ENCODE measurements around the gene MARK3.
A peak's percentile ranks its signal among the peaks of the same experiment; 100 is the strongest.

Gene MARK3

DNA sequence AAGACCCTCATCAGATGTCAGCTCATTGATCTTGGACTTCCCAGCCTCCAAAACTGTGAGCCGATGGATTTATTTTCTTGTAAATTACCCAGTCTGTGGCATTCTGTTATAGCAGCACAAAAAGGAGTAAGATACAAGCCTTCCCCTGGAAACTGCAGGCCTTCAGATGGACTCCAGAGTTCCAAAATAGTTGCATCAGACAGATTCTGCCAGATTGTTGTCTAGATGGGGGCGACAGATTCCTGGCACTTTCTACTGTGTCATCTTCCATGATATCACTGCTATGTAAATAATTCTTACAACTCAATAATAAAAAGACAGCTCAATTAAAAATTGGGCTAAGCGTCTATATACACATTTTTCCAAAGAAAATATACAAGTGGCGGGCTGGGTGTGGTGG lies 17.2 kb upstream of the MARK3 start:
- no peak for ATAC-seq

DNA sequence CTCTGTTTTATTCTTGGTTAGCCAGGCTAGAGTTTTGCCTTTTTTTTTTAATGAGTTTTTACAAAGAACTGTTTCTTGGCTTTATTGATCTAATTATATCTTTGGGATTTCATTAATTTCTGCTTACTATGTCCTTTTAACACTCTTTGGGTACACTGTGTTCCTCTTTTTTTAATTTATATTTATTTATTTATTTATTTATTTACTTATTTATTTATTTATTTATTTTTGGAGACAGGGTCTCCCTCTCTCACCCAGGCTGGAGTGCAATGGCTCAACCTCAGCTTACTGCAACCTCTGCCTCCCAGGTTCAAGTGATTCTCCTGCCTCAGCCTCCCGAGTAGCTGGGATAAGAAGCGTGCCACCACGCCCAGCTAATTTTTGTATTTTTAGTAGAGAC lies 15.1 kb upstream of the MARK3 start:
- ATAC-seq: no peak

DNA sequence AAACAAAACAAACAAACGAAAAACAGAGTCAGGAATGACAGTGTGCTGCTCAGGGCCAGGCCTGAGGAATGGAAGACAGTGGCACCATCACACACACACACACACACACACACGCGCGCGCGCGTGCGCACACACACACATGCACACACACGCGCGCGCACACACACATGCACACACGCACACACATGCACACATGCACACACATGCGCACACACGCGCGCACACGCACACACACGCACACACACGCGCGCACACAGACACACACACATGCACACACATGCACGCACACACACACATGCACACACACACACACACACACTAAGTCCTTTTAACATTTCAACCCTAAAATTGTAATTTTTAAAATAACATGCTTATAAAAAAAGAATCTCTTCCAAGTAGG lies 13.2 kb upstream of the MARK3 start:
- no peak for ATAC-seq

DNA sequence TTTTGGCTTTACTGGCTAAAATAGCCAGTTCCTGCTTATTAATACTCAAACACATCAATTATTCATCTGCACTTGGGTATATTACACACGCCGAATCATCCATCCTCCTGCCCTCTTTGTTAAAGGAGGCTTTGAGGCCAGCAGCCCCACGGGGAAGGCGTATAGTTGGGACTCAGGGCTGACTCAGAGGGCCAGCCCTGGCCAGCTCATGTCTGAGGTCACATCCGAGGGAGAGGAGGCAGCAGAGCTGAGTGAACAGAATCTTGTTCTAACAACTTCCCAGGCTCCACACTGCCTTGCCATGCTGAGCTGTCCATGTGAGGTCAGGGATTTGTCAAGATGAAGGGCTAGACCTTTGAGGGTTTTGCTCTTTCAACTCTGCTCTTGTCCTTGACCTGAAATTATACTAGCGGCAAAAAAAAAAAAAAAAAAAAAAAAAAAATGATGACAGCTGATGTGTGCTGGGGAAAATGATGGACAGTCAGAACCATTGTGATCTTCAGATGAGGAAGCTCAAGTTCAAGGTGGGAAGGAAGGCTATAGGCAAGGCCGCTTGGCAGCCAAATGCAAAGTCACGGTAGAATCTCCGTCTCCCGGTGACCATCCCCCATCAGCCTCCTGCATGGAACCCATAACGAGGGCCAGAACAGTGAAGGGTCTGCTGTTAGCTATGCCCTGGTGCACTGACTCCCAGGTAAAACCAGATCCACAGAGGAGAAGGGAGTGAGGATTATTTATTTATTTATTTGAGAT lies 12.5 kb upstream of the MARK3 start:
- ATAC-seq: peak; percentile 91 to 95

DNA sequence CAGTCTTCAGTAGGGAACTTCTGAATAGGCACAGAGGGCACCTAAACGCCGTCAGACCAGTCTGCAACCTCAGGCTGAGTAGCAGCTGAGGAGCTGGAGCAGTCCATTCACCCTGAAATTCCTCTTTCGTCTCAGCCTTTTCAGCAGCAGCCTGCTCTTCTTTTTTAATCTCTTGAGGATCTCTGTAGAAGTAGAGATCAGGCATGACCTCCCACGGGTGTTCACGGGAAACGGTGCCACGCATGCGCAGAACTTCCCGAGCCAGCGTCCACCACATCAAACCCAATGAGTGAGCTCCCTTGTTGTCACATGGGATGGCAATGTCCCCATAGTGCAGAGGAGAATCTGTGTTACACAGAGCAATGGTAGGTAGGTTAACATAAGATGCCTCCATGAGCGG lies 11.1 kb upstream of the MARK3 start:
- no peak for ATAC-seq

DNA sequence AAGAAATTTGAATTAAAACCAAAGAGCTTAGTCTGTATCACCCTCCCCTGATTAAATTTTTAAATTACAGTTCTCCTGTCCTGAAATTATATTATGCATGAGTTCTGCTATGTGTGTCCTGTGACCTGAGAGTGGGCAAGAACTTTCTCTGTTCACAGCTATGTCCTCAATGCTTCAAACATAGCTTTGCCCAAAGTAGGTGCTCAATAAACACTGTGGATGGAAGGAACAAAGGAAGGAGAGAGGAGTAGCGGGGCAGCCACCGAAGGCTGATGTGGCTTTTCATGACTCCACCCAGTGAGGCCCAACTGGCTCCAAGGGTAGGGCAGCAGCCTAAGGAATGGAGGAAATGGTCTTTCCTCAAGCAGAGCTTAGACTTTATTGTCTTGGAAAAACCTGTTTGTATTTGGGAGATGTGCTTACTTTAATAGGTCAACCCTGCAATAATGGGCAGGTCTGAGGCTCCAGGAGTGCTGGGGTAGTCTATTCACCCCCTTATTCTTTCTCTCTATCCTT lies 7.6 kb upstream of the MARK3 start:
- ATAC-seq: no peak

DNA sequence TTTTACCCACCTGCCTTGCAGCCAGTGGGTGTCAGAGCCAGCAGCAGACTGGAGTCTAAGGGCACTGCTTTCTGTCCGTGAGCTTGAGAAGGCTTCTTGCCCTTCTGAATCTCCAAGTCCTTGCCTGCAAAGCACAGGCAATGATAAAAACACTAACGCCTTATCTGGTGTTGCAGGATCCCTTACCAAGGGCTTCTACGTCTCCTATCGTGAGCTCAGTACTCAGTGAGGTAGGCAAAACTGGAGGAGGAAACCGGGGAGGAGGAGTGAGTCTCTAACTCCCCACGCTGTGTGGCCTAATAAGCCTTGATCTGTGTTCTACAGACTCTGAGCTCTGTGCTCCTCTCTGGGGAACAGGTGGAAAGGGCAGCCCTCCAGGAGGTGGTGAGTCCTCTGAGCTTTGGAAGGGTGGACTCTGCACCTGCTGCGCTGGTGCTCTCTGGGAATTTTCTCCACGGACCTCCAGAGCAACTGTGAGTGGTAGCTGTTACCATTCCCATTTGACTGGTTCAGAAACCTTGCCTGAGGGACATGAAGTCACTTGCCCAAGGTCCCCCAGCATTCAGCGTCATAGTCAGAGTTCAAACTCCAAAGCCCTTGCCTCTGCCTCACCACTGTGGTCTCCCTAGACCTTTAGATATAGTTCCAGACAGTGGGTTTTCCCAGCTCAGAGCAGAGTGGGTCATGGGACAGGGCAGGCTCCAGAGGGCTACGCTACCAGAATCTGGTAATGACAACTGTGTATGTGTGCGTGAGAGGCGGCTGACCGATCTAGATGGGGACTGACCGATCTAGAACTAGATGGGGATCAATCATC lies 7.0 kb upstream of the MARK3 start:
- no peak for ATAC-seq

DNA sequence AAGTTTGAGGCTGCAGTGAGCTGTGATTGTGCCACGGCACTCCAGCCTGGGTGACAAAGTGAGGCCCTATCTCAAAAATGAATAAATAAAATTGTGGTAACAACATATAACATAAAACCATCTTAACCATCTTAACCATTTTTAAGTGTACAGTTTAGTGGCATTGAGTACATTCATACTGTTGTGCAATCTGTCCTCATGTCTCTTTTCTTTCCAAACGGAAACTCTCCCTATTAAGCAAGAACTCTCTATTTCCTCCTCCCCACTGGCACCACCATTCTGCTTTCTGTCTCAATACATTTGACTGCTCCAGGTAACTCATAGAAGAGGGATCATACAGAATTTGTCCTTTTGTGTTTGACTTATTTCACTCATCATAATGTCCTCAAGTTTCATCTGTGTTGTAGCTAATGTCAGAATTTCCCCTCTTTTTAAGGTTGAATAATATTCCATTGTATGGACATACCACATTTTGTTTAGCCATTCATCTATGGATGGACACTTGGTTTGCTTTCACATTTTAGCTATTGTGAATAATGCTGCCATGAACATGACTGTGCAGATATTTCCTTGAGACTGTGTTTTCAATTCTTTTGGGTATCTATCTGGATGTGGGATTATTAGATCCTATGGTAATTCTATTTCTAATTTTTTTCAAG lies 4.4 kb upstream of the MARK3 start:
- ATAC-seq: no peak

DNA sequence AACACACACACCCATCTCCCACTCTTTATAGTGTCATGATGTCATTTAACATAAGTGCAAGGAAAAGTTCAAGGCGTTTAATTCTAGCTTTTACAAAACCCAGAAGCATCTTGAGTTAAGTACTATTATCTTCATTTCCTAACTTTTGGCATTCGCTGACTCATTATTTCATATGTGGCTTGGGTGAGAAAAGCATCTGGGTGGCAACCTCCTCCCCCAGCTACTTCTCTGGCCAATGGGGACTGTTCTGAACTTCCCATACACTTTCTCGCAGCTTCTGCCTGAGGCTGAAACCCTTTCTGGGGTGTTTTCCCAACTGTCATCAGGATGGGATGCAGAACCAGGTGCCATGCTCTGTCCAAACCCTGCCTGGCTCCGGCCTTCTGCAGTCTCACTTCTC lies 2.8 kb upstream of the MARK3 start:
- ATAC-seq: no peak

DNA sequence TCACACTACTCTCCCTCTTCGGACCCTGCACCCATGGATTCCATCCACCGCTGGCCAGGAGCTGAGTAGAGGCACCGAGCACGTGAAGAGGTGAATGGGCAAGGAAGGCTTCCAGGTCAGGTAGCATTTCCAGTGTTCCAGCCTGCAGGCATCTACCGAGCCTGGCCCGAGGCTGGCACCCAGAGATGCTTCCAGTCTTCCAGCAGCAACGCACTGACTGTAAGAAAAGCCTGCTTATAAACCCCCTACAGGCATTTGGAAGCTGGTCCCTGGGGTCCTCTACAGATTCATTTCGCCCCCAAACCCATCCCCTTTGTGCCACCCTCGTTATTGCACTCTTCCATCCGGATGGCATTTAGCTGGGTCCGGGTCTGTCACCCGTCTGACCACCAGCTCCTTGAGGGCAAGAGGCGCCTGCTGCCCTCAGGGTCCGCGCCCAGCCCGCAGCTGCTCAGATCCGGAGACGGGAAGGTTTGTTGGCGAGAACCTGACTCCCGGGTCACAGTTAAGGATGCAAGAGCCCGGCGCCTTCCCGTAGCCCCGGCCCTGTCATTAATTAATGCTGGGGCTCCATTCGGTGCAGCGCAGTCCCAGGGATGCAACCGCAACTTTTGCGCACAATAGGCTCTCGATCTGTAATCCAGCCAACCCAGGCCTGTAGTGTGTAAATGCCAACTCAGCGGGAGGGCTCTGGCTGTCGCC lies 614 bp upstream of the MARK3 start:
- no peak for ATAC-seq

DNA sequence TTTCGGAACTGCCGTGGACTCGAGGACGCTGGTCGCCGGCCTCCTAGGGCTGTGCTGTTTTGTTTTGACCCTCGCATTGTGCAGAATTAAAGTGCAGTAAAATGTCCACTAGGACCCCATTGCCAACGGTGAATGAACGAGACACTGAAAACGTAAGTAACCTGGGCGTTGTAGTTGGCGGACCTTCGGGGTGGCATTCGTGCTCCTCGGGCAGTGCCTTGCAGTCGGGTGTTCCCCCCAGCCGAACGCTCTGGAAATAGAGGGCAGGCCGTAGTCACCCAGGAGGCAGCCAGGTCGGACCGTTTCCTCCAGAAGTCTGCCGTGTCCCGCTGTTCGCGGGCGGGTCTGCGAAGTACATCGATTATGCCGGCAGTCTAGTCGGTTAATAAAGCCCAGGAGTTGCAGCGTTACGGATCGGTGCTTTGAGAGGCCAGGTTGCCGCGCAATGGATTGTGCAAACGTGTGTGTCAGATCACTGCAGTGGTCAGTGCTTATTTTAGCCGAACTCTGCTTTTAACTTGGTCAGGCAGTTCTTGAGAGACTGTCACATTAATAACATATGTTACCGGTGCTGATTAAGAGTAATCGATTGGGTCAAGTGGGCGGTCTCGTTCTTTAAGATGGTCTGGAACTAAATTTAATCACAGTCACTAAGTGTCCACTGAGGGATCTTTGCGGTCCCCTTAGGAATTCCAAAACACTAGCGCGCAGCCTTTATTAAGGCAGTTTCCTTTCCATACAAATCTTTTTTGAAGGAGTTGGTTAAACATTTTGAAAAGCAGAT lies 906 bp downstream of the MARK3 start:
- no peak for ATAC-seq

DNA sequence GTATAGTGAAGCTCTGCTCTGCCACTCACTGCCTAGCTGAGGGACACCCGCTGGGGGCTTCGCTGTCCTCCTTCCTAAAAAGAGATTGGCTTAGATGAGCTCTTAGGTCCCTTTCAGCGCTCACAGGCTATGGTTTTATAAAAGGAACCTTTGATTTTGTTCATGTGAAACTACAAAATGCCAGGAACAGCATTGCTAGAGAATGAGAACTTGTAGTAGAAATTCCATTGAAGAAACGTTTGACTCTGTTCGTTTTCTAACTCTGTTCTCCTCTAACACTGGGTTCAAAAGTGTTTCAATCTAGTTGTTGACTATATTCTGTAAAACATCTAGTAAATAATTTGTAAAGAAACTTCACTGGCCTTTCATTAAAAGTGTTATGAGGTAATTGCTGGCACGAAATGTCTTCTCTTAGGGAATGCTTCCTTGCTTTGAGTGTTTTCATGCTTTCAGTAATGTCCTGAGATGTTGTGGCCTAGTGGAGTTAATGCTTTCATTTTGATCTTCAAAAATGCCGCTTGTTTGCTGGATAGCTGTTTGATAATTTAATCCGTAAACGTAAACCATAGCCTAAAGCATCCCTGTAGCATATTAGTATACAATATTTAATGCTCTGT lies 1.6 kb downstream of the MARK3 start:
- no peak for ATAC-seq

DNA sequence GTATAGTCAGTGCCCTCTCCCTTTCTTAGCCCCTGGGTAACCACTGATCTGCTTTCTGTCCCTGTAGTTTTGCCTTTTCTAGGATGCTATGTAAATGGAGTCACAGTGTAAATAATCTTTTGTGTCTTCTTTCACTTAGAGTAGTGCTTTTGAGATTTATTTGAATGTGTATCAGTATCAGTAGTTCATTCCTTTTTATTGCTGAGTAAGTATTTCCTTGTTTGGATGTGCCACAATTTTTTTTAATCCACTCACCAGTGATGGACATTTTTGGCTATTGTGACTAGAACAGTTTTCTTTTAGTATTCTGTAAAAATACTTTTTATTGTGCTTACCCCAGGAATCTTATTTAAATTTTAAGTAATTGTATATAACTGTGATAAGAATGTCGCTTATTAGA lies 3.4 kb downstream of the MARK3 start:
- ATAC-seq: no peak

DNA sequence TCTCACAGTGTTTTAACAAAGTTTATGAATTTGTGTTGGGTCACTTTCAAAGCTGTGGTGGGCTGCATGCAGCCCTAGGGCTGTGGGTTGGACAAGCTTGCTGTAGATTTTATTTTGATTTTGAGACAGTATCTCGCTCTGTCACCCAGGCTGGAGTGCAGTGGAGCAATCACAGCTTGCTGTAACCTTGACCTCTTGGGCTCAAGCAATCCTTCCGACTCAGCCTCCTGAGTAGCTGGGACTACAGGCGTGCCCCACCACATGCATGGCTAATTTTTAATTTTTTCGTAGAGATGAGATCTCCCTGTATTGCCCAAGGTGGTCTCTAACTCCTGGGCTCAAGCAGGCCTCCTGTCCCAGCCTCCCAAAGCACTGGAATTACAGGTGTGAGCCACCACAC lies 5.4 kb downstream of the MARK3 start:
- no peak for ATAC-seq

DNA sequence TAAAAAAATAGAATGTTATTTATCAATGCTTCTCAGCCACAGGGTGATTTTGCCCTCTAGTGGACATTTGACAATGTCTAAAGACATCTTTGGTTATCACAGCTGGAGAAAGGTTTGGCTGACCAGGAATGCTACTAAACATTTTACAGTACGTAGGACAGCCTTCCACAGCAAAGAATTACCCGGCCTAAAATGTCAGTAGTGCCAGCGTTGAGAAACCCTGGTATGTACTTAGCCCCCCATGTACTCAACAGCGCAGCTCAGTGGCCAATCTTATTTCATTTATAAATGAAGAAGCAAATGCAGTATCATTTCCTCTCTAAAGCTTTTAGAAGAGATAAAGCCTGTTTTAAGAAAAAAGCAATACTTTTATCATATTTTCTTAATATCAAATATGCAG lies 5.8 kb downstream of the MARK3 start:
- peak; percentile 59 to 62 for ATAC-seq

DNA sequence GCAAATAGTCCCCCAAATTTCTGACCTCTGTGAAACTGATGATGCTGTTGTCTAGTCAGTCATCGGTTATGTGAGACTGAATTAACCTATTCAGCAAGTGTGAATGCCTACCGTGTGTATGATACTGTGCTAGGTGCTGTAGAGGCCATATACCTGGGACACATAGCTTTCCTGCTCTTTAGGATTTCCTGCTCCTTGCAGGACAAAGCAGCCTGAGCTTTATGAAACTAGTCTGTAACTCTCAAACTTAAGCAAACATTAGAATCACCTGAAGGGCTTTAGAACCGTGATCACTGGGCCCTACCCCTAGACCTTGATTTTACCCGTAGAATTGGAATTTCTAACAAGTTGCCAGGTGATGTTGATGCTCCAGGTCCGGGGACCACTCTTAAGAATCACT lies 6.9 kb downstream of the MARK3 start:
- ATAC-seq: no peak

DNA sequence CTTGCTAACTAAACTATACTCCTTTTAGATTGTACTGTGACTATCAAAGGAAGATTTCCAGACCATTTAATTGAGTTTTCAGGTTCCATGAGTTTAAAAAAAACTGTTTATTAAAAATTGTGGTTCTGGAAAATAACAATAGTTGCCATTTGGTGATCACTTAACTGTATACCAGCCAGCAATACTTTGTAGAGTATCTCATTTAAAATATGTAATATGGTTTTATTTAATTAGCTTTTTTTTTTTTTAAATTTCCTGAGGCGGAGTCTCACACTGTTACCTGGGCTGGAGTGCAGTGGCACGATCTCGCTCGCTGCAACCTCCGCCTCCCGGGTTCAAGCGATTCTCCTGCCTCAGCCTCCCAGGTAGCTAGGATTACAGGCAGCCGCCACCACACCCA lies 7.4 kb downstream of the MARK3 start:
- ATAC-seq: no peak

DNA sequence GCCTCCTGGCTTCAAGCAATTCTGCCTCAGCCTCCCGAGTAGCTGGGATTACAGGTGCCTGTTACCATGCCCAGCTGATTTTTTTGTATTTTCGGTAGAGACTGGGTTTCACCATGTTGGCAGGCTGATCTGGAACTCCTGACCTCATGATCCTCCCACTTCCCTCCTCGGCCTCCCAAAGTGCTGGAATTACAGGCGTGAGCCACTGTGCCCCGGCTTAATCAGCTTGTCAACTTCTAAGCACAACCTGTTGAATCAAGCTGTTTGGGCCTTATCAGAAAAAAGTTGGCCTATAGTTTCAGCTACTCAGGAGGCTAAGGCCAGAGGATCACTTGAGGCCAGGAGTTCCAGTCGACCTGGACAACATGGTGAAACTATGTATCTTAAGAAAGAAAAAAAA lies 7.9 kb downstream of the MARK3 start:
- no peak for ATAC-seq

DNA sequence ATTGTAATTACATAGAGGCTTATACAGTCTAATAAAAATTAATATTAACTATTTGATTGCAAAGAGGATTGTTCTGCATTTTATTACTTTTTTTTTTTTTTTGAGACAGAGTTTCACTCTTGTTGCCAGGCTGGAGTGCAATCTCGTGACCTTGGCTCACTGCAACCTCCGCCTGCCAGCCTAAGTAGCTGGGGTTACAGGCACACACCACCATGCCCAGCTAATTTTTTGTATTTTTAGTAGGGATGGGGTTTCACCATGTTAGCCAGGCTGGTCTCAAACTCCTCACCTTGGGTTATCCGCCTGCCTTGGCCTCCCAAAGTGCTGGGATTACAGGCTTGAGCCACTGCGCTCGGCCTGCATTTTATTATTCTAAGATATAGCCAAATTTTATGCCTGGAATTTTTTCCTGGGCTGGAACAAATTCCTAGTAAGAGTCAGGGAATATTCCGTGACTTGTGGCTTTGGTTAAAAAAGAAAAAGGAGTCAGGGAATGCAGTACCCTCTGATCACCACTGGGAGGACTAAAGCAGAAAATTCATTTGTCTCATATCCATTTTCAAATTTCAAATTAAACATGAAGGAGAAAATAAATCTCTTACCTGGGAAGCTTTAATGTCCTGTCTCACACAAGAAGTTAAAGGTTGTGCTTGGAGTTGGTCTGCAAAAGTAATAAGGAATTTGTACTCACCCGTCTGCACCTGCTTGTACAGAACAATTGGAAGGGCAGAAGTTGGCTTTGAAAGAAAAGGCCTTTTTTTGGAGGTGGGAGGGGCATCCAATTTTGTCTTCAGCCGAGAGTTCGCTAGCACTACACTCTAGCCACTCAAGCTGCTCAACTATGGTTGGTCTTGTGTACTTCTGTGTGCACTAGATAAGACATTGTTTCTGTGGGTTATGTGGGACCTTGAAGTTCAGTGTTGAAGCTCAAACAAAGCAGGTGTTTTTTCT lies 8.7 kb downstream of the MARK3 start:
- ATAC-seq: no peak

DNA sequence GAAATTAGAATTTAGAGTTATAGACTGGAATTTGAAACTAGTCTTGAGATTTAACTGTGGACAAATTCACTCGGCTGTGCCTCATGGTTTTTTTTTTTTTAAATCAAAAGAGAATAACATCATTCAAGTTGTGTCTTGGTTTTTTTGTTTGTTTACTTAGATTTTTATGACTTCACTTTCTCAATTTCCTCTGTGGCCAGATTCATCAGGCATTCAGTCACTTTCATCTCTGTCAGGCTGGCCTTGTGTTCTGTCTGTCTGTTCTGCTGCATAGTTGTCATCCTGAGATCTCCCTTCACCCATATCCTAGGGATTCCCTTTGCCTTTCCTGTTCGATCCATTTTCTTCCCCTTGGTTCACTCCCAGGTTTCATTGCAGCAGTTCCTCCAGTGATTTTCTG lies 10.0 kb downstream of the MARK3 start:
- ATAC-seq: peak in 1 of 2 donors; percentile 42

DNA sequence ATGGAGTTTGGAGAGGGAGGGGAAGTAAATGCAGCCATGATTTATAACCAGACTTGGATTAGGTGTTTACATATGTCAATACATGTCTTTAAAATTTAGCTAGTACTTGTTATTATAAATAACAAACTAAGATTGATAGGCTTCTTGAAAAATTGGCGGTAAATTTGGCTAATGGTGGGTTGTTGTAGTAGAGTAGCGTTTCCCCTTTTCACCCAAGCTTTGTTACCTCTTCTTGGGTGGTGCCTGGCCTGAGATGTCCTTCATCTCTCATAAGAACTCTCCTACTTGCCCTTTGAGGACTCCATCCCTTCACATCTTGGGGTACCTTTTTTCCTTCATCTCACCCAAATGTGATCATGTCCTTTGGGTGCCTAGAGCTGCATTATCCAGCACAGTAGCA lies 11.2 kb downstream of the MARK3 start:
- ATAC-seq: no peak

All from activated CD4-positive, CD25-positive, alpha-beta regulatory T cell treated with anti-CD3 and anti-CD28 coated beads, Interleukin-2, amount 50 U/mL, for 24 hours (primary cell).